Cardiac muscle cell (in vitro differentiated cells and primary cell): Measurements from ENCODE around the gene GOLGA1. TPM values are rescaled to one million over a fixed set of nuclear protein-coding genes. Genes with fewer than 3 reads are reported as not detected.
"Not testable (repeated sequence)": the region's sequence is repeated elsewhere in the genome, so short reads cannot be mapped to it uniquely, and the experiment has no call there.

Source experiments
- DNase-seq, 2 donors: peaks; one replicate each; pipeline versions ENCODE4 v3.0.0 to v3.0.0-alpha.2; 2010 to 2017; ENCODE audit warnings: low read depth in 1 of 2, low spot score in 1 of 2
- H3K27ac ChIP-seq: fragments of 200-600 bp; sonication (generic); 2 replicates; pipeline ENCODE4 v1.5.1; 2016
- H3K27me3 ChIP-seq: fragments of 200-600 bp; sonication (generic); 2 replicates; pipeline ENCODE4 v1.6.0; 2016; ENCODE audit warnings: control low read depth
- H3K36me3 ChIP-seq: fragments of 200-600 bp; sonication (generic); 2 replicates; pipeline ENCODE4 v1.5.1; 2016; ENCODE audit warnings: control low read depth
- H3K4me1 ChIP-seq: fragments of 200-600 bp; sonication (generic); 2 replicates; pipeline ENCODE4 v1.8.1; 2017; ENCODE audit warnings: low read depth, mild to moderate bottlenecking, mixed run types
- H3K4me3 ChIP-seq: fragments of 200-600 bp; sonication (generic); 2 replicates; pipeline ENCODE4 v1.5.1; 2016; ENCODE audit warnings: mild to moderate bottlenecking
- H3K9me3 ChIP-seq: fragments of 200-600 bp; sonication (generic); 2 replicates; pipeline ENCODE4 v1.5.1; 2017; ENCODE audit warnings: low read depth, mild to moderate bottlenecking, control low read depth
- polyA plus RNA-seq: library from polyadenylated mRNA; unstranded; fragments of >200 nt; fragmentation: Nextera tagmentation; extraction: Ambion mirVana; gene quantifications from 2 replicates; pipeline ENCODE4 v1.2.1, GENCODE V29; 2016
- total RNA-seq: library from RNA; depleted of rRNA; stranded (reverse); fragments of >200 nt; gene quantifications from 2 replicates; pipeline ENCODE4 v1.2.3, GENCODE V29; 2016
- TF ChIP-seq, protein P1 (sequence below): IDR thresholded peaks from 2 replicates; pipeline ENCODE4 v1.5.1; 2012; ENCODE audit warnings: low read depth, mild to moderate bottlenecking, low read length

GOLGA1 gene
- total and polyA plus RNA-seq, 2 experiments from 2014 or later, result 15.0 to 21.1 TPM

DNA sequence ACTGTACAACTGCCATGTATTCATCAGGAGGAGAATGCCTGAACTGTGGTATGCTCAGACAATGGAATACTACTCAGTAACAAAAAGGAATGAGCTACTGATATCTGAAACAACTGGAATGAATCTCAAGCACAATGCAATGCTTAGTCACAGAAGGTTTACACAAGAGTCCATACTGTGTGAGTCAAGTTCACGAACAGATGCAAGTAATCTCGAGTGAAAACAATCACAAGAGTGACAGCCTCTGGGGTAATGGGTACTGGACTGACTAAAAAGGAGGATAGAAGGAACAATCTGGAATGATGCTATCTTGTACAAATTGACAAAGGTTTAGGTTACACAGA, 19.5 kb upstream of the GOLGA1 start:
- Histone ChIP-seq H3K4me3 (no peak overlapping the region), H3K9me3 (no peaks in the 10 kb centered on the region), H3K4me1 (peaks cover 5% of the 10 kb centered on the region), H3K27me3 (no peaks in the 10 kb centered on the region), H3K27ac (no peak overlapping the region), H3K36me3 (no peaks in the 10 kb centered on the region)
- TF ChIP-seq, protein P1, sequence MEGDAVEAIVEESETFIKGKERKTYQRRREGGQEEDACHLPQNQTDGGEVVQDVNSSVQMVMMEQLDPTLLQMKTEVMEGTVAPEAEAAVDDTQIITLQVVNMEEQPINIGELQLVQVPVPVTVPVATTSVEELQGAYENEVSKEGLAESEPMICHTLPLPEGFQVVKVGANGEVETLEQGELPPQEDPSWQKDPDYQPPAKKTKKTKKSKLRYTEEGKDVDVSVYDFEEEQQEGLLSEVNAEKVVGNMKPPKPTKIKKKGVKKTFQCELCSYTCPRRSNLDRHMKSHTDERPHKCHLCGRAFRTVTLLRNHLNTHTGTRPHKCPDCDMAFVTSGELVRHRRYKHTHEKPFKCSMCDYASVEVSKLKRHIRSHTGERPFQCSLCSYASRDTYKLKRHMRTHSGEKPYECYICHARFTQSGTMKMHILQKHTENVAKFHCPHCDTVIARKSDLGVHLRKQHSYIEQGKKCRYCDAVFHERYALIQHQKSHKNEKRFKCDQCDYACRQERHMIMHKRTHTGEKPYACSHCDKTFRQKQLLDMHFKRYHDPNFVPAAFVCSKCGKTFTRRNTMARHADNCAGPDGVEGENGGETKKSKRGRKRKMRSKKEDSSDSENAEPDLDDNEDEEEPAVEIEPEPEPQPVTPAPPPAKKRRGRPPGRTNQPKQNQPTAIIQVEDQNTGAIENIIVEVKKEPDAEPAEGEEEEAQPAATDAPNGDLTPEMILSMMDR, result no peak
- DNase-seq, result peak in 1 of 2 donors; percentile 8

DNA sequence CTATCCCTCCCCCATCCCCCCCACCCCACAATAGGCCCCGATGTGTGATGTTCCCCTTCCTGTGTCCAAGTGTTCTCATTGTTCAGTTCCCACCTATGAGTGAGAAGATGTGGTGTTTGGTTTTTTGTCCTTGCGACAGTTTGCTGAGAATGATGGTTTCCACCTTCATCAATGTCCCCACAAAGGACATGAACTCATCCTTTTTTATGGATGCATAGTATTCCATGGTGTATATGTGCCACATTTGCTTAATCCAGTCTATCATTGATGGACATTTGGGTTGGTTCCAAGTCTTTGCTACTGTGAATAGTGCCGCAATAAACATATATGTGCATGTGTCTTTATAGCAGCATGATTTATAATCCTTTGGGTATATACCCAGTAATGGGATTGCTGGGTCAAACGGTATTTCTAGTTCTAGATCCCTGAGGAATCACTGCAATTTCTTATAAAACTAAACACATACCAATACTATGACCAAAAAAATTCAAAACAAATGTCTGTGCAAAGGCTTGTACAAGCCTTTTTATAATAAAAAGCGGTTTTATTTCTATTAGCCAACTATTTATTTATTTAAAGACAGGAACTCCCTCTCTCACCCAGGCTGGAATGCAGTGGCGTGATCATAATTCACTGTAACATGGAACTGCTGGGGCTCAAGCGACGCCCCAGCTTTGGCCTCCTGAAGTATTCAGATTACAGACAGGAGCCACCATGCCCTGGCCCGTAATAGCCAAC, 19.0 kb upstream of the GOLGA1 start:
- not testable (repeated sequence) for H3K27ac ChIP-seq

GRCh38 chr9:124954255-124954654, 13.4 kb upstream of the GOLGA1 start:
- H3K27me3 ChIP-seq, result no peaks in the 10 kb centered on the region
- H3K36me3 ChIP-seq, result peaks cover 5% of the 10 kb centered on the region
- H3K27ac ChIP-seq, result no peak overlapping the region
- H3K9me3 ChIP-seq, result no peaks in the 10 kb centered on the region
- H3K4me1 ChIP-seq, result no peaks in the 10 kb centered on the region
- DNase-seq, result no peak
- TF ChIP-seq, protein P1, result no peak
- no peak overlapping the region for H3K4me3 ChIP-seq

More for the DNA sequence above, 19.0 kb upstream of the GOLGA1 start:
- DNase-seq, H3K9me3 ChIP-seq, H3K36me3 ChIP-seq, H3K27me3 ChIP-seq, H3K4me3 ChIP-seq, H3K4me1 ChIP-seq: not testable (repeated sequence)

GRCh38 chr9:124950050-124950718, 9.3 kb upstream of the GOLGA1 start:
- TF ChIP-seq, protein P1, result no peak
- Histone ChIP-seq H3K4me3 (no peak overlapping the region), H3K27me3 (no peaks in the 10 kb centered on the region), H3K36me3 (peaks cover 5% of the 10 kb centered on the region), H3K4me1 (no peaks in the 10 kb centered on the region), H3K27ac (no peak overlapping the region), H3K9me3 (no peaks in the 10 kb centered on the region)
- no peak for DNase-seq

- Histone ChIP-seq H3K27me3 (no peaks in the 10 kb centered on the region), H3K27ac (no peak overlapping the region), H3K4me3 (no peak overlapping the region), H3K4me1 (no peaks in the 10 kb centered on the region), H3K36me3 (peaks cover 5% of the 10 kb centered on the region), H3K9me3 (no peaks in the 10 kb centered on the region)
- TF ChIP-seq, protein P1, result no peak
- DNase-seq, result no peak
Measured at GRCh38 chr9:124949387-124949786, 8.5 kb upstream of the GOLGA1 start.

- peaks cover under 1% of the 10 kb centered on the region for H3K4me1 ChIP-seq
- peaks cover 5% of the 10 kb centered on the region for H3K36me3 ChIP-seq
- H3K9me3 ChIP-seq, result no peaks in the 10 kb centered on the region
- no peak overlapping the region for H3K4me3 ChIP-seq
- no peak overlapping the region for H3K27ac ChIP-seq
- TF ChIP-seq, protein P1, result no peak
- H3K27me3 ChIP-seq, result no peaks in the 10 kb centered on the region
- DNase-seq, result peak in 1 of 2 donors; percentile 16
Measured at GRCh38 chr9:124947727-124948391, 7.0 kb upstream of the GOLGA1 start.
